IMR-90 (cell line): ENCODE data around the gene CCR3. TPM values are rescaled to one million over a fixed set of nuclear protein-coding genes. Genes with fewer than 3 reads are reported as not detected.

ENCODE experiments used
- ATAC-seq: fragments of 200-7000 bp; cut with Tn5 transposase; 2 replicates; pipeline ENCODE4 v1.9.1; 2020; ENCODE audit warnings: low read depth, mild to moderate bottlenecking, moderate library complexity
- BruUV-seq: library from RNA; stranded (reverse); fragments of 400-500 nt; replicated peaks from 2 replicates; lab custom pipeline; 2021; lab: Mats Ljungman, UMichigan
- CTCF ChIA-PET: fragments of 300-600 bp; formaldehyde crosslinking; extraction: SDS; loops from one replicate; lab custom pipeline; 2021; ENCODE audit warnings: antibody characterized with exemption; lab: Yijun Ruan, JAX
- POLR2A ChIA-PET: fragments of 300-600 bp; sonication (Branson Sonifier 250); formaldehyde crosslinking; loops from one replicate; lab custom pipeline; 2022; ENCODE audit warnings: antibody characterized with exemption; ENCODE audit not compliant: unreplicated experiment; lab: Charles Lee
- DNase-seq: peaks from one replicate; pipeline ENCODE4 v3.0.0; 2013
- H2AFZ ChIP-seq: replicated peaks from 2 replicates; pipeline ENCODE3; 2013; ENCODE audit warnings: low read length, mild to moderate bottlenecking; ENCODE audit not compliant: poor library complexity
- H2AK5ac ChIP-seq: 2 replicates; pipeline ENCODE4 v1.6.1; 2013; ENCODE audit warnings: low read depth, low read length, inconsistent platforms
- H2AK9ac ChIP-seq: replicated peaks from 2 replicates; pipeline ENCODE3; 2013; ENCODE audit warnings: mild to moderate bottlenecking, low read depth, low read length, moderate library complexity; ENCODE audit not compliant: poor library complexity
- H2BK120ac ChIP-seq: 2 replicates; pipeline ENCODE4 v1.6.1; 2013; ENCODE audit warnings: low read depth, low read length, inconsistent platforms
- H2BK15ac ChIP-seq: 3 replicates; pipeline ENCODE4 v1.6.1; 2013; ENCODE audit warnings: low read depth, low read length, inconsistent platforms
- H2BK20ac ChIP-seq: 2 replicates; pipeline ENCODE4 v1.6.1; 2013; ENCODE audit warnings: low read depth, mild to moderate bottlenecking, inconsistent platforms, low read length, moderate library complexity
- H2BK5ac ChIP-seq: 2 replicates; pipeline ENCODE4 v1.6.1; 2013; ENCODE audit warnings: mild to moderate bottlenecking, low read depth, low read length, inconsistent platforms; ENCODE audit not compliant: poor library complexity, severe bottlenecking
- H3K14ac ChIP-seq: replicated peaks from 2 replicates; pipeline ENCODE4 v1.6.1; 2013; ENCODE audit warnings: low read depth, low read length, inconsistent platforms
- H3K18ac ChIP-seq: 2 replicates; pipeline ENCODE4 v1.6.1; 2013; ENCODE audit warnings: low read depth, low read length, control low read depth
- H3K23ac ChIP-seq: 2 replicates; pipeline ENCODE4 v1.6.1; 2013; ENCODE audit warnings: low read depth, low read length, inconsistent platforms
- H3K27ac ChIP-seq: 2 replicates; pipeline ENCODE4 v1.5.1; 2013; ENCODE audit warnings: mild to moderate bottlenecking, control low read depth, low read length; ENCODE audit not compliant: insufficient read depth
- H3K27me3 ChIP-seq: 2 replicates; pipeline ENCODE4 v1.6.1; 2013; ENCODE audit warnings: low read length; ENCODE audit not compliant: control insufficient read depth, insufficient read depth
- H3K36me3 ChIP-seq: 2 replicates; pipeline ENCODE4 v1.6.1; 2013; ENCODE audit warnings: low read length, mixed read lengths; ENCODE audit not compliant: control insufficient read depth, insufficient read depth
- H3K4ac ChIP-seq: 2 replicates; pipeline ENCODE4 v1.6.1; 2013; ENCODE audit warnings: low read depth, low read length, inconsistent platforms
- H3K4me1 ChIP-seq: 2 replicates; pipeline ENCODE4 v1.6.1; 2013; ENCODE audit warnings: low read length, mixed read lengths; ENCODE audit not compliant: control insufficient read depth, insufficient read depth
- H3K4me2 ChIP-seq: 2 replicates; pipeline ENCODE4 v1.6.1; 2013; ENCODE audit warnings: low read depth, mild to moderate bottlenecking, control low read depth, low read length, moderate library complexity
- H3K4me3 ChIP-seq: 2 replicates; pipeline ENCODE4 v1.5.1; 2013; ENCODE audit warnings: low read depth, mild to moderate bottlenecking, control low read depth, low read length, moderate library complexity; ENCODE audit not compliant: insufficient read depth
- H3K56ac ChIP-seq: 2 replicates; pipeline ENCODE4 v1.6.1; 2013; ENCODE audit warnings: low read length, inconsistent platforms; ENCODE audit not compliant: insufficient read depth; ENCODE audit errors: extremely low read depth
- H3K79me1 ChIP-seq, 2 experiments: 2 replicates each; pipeline ENCODE4 v1.6.1; 2013; ENCODE audit warnings: low read length in 2 of 2, inconsistent platforms in 1 of 2, low read depth in 1 of 2
- H3K9ac ChIP-seq: 2 replicates; pipeline ENCODE4 v1.6.1; 2013; ENCODE audit warnings: low read depth, low read length, control low read depth
- H3K9me1 ChIP-seq: 2 replicates; pipeline ENCODE4 v1.6.1; 2013; ENCODE audit warnings: low read length, inconsistent platforms; ENCODE audit not compliant: insufficient read depth
- H3K9me3 ChIP-seq: 2 replicates; pipeline ENCODE4 v1.6.1; 2013; ENCODE audit warnings: low read length; ENCODE audit not compliant: control insufficient read depth, insufficient read depth
- H4K20me1 ChIP-seq: 2 replicates; pipeline ENCODE4 v1.6.1; 2013; ENCODE audit warnings: low read length, inconsistent platforms; ENCODE audit not compliant: insufficient read depth
- H4K5ac ChIP-seq: 2 replicates; pipeline ENCODE4 v1.6.1; 2013; ENCODE audit warnings: mild to moderate bottlenecking, low read depth, low read length, control low read depth
- H4K8ac ChIP-seq, 2 experiments: 2 replicates each; pipeline ENCODE4 v1.6.1; 2013; ENCODE audit warnings: low read depth in 2 of 2, low read length in 2 of 2, control low read depth in 1 of 2, inconsistent platforms in 1 of 2
- H4K91ac ChIP-seq: 2 replicates; pipeline ENCODE4 v1.6.1; 2013; ENCODE audit warnings: low read depth, low read length, inconsistent platforms; ENCODE audit not compliant: insufficient read depth
- CHD1 ChIP-seq: IDR thresholded peaks from 2 replicates; pipeline ENCODE4 v1.6.1; 2012; ENCODE audit warnings: low read depth, low read length, improper control_type of control experiment
- POLR2A ChIP-seq: IDR thresholded peaks from 2 replicates; pipeline ENCODE4 v1.6.1; 2012; ENCODE audit warnings: mild to moderate bottlenecking, low read depth, low read length
- WGBS, 2 experiments: methylation state at CpG; one replicate each; pipeline versions ENCODE4 v1.1.5 to v1.1.7; 2013; ENCODE audit warnings: missing lambda C conversion rate in 2 of 2; ENCODE audit not compliant: insufficient read length in 1 of 2; ENCODE audit errors: extremely low coverage in 2 of 2; 5-methylcytosine and 5-hydroxymethylcytosine counted together
- dilution Hi-C: fragments of 300-500 bp; cut with HindIII; formaldehyde crosslinking; loops from one replicate; pipeline ENCODE4 v1.14.3; 2018; ENCODE audit warnings: low sequenced_read_pairs; ENCODE audit not compliant: unreplicated experiment
- in situ Hi-C: fragments of 300-500 bp; cut with MboI; formaldehyde crosslinking; loops from 3 replicates; pipeline ENCODE4 v1.14.3; 2019; ENCODE audit warnings: low sequenced_read_pairs, inconsistent platforms, mixed read lengths
- intact Hi-C: fragments of 100-400 bp; cut with micrococcal nuclease; formaldehyde crosslinking; loops from 2 replicates; pipeline ENCODE4 v1.10.0; 2022
- polyA plus RNA-seq, 3 experiments: library from polyadenylated mRNA; depleted of rRNA; stranded (reverse); fragments of >200 nt; gene quantifications; 2 replicates each; pipeline ENCODE4 v1.2.3, GENCODE V29; 2012; ENCODE audit warnings: low replicate concordance in 1 of 3
- total RNA-seq: library from RNA; depleted of rRNA; stranded (reverse); fragments of >200 nt; gene quantifications from 2 replicates; pipeline ENCODE4 v1.2.3, GENCODE V29; 2012

The CCR3 gene
- total and polyA plus RNA-seq, 2 of the 4 experiments (the other 2 are of a cell fraction): not detected

- Histone ChIP-seq H2BK5ac (no peak overlapping the region), H3K4me1 (peaks cover 12% of the 10 kb centered on the region), H2AK5ac (no peak overlapping the region), H3K9ac (no peak overlapping the region), H2AFZ (no peak overlapping the region), H3K9me3 (no peaks in the 10 kb centered on the region), H3K27me3 (peaks cover 17% of the 10 kb centered on the region), H3K14ac (no peak overlapping the region), H4K20me1 (no peaks in the 10 kb centered on the region), H3K4ac (no peak overlapping the region), H3K56ac (no peak overlapping the region), H4K5ac (no peak overlapping the region), H3K23ac (no peak overlapping the region), H2BK15ac (no peak overlapping the region), H3K4me2 (no peak overlapping the region), H2BK120ac (no peak overlapping the region), H2BK20ac (no peak overlapping the region), H4K8ac (no peak overlapping the region), H3K4me3 (no peak overlapping the region), H3K18ac (no peak overlapping the region), H2AK9ac (no peak overlapping the region), H3K36me3 (no peaks in the 10 kb centered on the region), H3K79me1 (no peaks in the 10 kb centered on the region), H4K91ac (no peak overlapping the region), H3K9me1 (0 out of 2 replicates have a peak, but pooled peaks cover 3% of the 10 kb centered on the region), H3K27ac (no peak overlapping the region)
- ChIA-PET POLR2A (interaction anchor here (0.7 kb wide), 1 partner anchor 272 kb away, joined by 3 read pairs; no protein-coding TSS in a partner anchor), CTCF (interaction anchor here (0.6 to 0.7 kb wide), 2 partner anchors 10 to 241 kb away, joined by 3 read pairs; partner anchors contain the start of gene CCR1)
- no peak for DNase-seq
- no TSS peak for BruUV-seq
- no CpG with 5 or more reads among the region's 2 CpGs for WGBS, 2 experiments
- intact Hi-C loops (no loop called here), in situ Hi-C loops (no loop called here), dilution Hi-C loops (no loop called here)
- ATAC-seq: no peak
- no peak for TF ChIP-seq CHD1
- no peak for TF ChIP-seq POLR2A
Observed at GRCh38 chr3:46218196-46218709, 24.0 kb upstream of the CCR3 start.
